GM12878 (cell line): ENCODE results near the gene NPBWR2. TPM values are rescaled to one million over a fixed set of nuclear protein-coding genes. Genes with fewer than 3 reads are reported as not detected.

Source experiments
- CBX3 ChIP-seq: fragments of 200-600 bp; sonication (generic); IDR thresholded peaks from 2 replicates; pipeline ENCODE4 v1.6.1; 2016; ENCODE audit warnings: low read depth, borderline replicate concordance
- CEBPB ChIP-seq, 2 experiments: fragments of 150-350 bp in 1 of 2; IDR thresholded peaks; 2 replicates each; pipeline ENCODE4 v1.6.1; 2012 to 2014; ENCODE audit warnings: low read depth in 2 of 2, low read length in 2 of 2, borderline replicate concordance in 1 of 2, inconsistent platforms in 1 of 2
- CREB1 ChIP-seq: IDR thresholded peaks from 2 replicates; pipeline ENCODE4 v1.6.1; 2012; ENCODE audit warnings: low read depth, mild to moderate bottlenecking, inconsistent platforms
- CTCF ChIP-seq, 3 experiments: IDR thresholded peaks in 2 of 3; conservative IDR thresholded peaks in 1 of 3; 2 replicates each; pipeline ENCODE4 v1.5.1; 2011; ENCODE audit warnings: low read depth in 3 of 3, low read length in 3 of 3, mild to moderate bottlenecking in 3 of 3, control low read depth in 2 of 3, moderate library complexity in 2 of 3, inconsistent platforms in 1 of 3, mixed read lengths in 1 of 3; ENCODE audit not compliant: control insufficient read depth in 2 of 3, insufficient read depth in 1 of 3; ENCODE audit errors: extremely low read depth in 1 of 3
- DPF2 ChIP-seq: fragments of 450-650 bp; IDR thresholded peaks from 2 replicates; pipeline ENCODE4 v1.6.1; 2017; ENCODE audit warnings: mild to moderate bottlenecking
- EZH2 ChIP-seq: IDR thresholded peaks from 2 replicates; pipeline ENCODE4 v1.6.1; 2012; ENCODE audit warnings: low read depth, mild to moderate bottlenecking, control low read depth, inconsistent platforms, low read length, borderline replicate concordance; ENCODE audit not compliant: control insufficient read depth
- HDAC2 ChIP-seq: fragments of 200-600 bp; sonication (generic); IDR thresholded peaks from 2 replicates; pipeline ENCODE4 v1.6.1; 2017
- HDAC6 ChIP-seq: fragments of 200-600 bp; sonication (generic); IDR thresholded peaks from one replicate; pipeline ENCODE4 v1.8.0; 2017; ENCODE audit warnings: antibody characterized with exemption; ENCODE audit not compliant: unreplicated experiment
- IKZF2 ChIP-seq, 2 experiments: fragments of 450-650 bp; IDR thresholded peaks; 2 replicates each; pipeline ENCODE4 v1.6.1; 2017; ENCODE audit warnings: mild to moderate bottlenecking in 2 of 2, moderate library complexity in 2 of 2
- IRF4 ChIP-seq: IDR thresholded peaks from 2 replicates; pipeline ENCODE4 v1.6.1; 2011; ENCODE audit warnings: low read depth, low read length
- KLF5 ChIP-seq: fragments of 450-650 bp; IDR thresholded peaks from 2 replicates; pipeline ENCODE4 v1.6.1; 2014; ENCODE audit warnings: mild to moderate bottlenecking; ENCODE audit not compliant: partially characterized antibody
- MTA2 ChIP-seq: fragments of 450-650 bp; IDR thresholded peaks from 2 replicates; pipeline ENCODE4 v1.6.1; 2016; ENCODE audit warnings: low read depth, mild to moderate bottlenecking, moderate library complexity
- MTA3 ChIP-seq: IDR thresholded peaks from 2 replicates; pipeline ENCODE4 v1.6.1; 2012; ENCODE audit warnings: low read length, inconsistent platforms, borderline replicate concordance
- NFIC ChIP-seq: IDR thresholded peaks from 2 replicates; pipeline ENCODE4 v1.6.1; 2012; ENCODE audit warnings: low read depth, mild to moderate bottlenecking, inconsistent platforms, low read length, moderate library complexity
- NFYA ChIP-seq: IDR thresholded peaks from 2 replicates; pipeline ENCODE4 v1.6.1; 2011; ENCODE audit warnings: low read depth, mild to moderate bottlenecking, low read length, improper control_type of control experiment, borderline replicate concordance
- RAD51 ChIP-seq: fragments of 450-650 bp; IDR thresholded peaks from 2 replicates; pipeline ENCODE4 v1.6.1; 2016; ENCODE audit warnings: moderate library complexity, mild to moderate bottlenecking, inconsistent platforms
- RFX5 ChIP-seq: IDR thresholded peaks from 2 replicates; pipeline ENCODE4 v1.6.1; 2011; ENCODE audit warnings: low read depth, low read length, improper control_type of control experiment
- SIN3A ChIP-seq: IDR thresholded peaks from 2 replicates; pipeline ENCODE4 v1.6.1; 2012; ENCODE audit warnings: low read depth, low read length, improper control_type of control experiment
- SMAD1 ChIP-seq: fragments of 450-650 bp; IDR thresholded peaks from 2 replicates; pipeline ENCODE4 v1.6.1; 2018; ENCODE audit warnings: mild to moderate bottlenecking, low read depth; ENCODE audit not compliant: partially characterized antibody
- SMAD5 ChIP-seq: IDR thresholded peaks from 2 replicates; pipeline ENCODE4 v1.6.1; 2016; ENCODE audit warnings: antibody characterized with exemption, low read depth
- TAF1 ChIP-seq: IDR thresholded peaks from 2 replicates; pipeline ENCODE4 v1.6.1; 2011; ENCODE audit warnings: mild to moderate bottlenecking, low read depth, low read length, borderline replicate concordance
- TBL1XR1 ChIP-seq: IDR thresholded peaks from 2 replicates; pipeline ENCODE4 v1.6.1; 2012; ENCODE audit warnings: low read depth, low read length, improper control_type of control experiment
- ZNF24 ChIP-seq: fragments of 450-650 bp; IDR thresholded peaks from 2 replicates; pipeline ENCODE4 v1.6.1; 2017; ENCODE audit warnings: antibody characterized with exemption, mild to moderate bottlenecking
- ZNF384 ChIP-seq: IDR thresholded peaks from 2 replicates; pipeline ENCODE4 v1.6.1; 2012; ENCODE audit warnings: low read depth, mild to moderate bottlenecking, low read length, improper control_type of control experiment, borderline replicate concordance
- polyA plus RNA-seq, 11 experiments: library from polyadenylated mRNA; depleted of rRNA in 4 of 11; unstranded in 6 of 11; stranded (reverse) in 5 of 11; fragments of >200 nt; fragmentation: Nextera tagmentation in 4 of 11; fragmentation: Illumina TruSeq in 1 of 11; extraction: Ambion mirVana in 4 of 11; extraction: Trizol in 1 of 11; gene quantifications; 1 replicate in 1 of 11; 2 replicates in 10 of 11; pipeline versions ENCODE4 v1.2.1 to v1.2.3, GENCODE V29; 2011 to 2016; ENCODE audit warnings: inconsistent platforms in 2 of 11, missing spikeins in 2 of 11, low read depth in 1 of 11
- total RNA-seq, 4 experiments: library from RNA; depleted of rRNA in 3 of 4; stranded (reverse); fragments of >200 nt in 3 of 4; fragmentation: Illumina TruSeq in 1 of 4; extraction: Trizol in 1 of 4; gene quantifications; 2 replicates each; pipeline versions ENCODE4 v1.2.1 to v1.2.3, GENCODE V29; 2013 to 2021
- TF ChIP-seq, protein P1 (sequence below): IDR thresholded peaks from 2 replicates; pipeline ENCODE4 v1.6.1; 2012; ENCODE audit warnings: mild to moderate bottlenecking, low read depth, low read length
- TF ChIP-seq, protein P2 (sequence below): fragments of 450-650 bp; IDR thresholded peaks from 2 replicates; pipeline ENCODE4 v1.6.1; 2016; ENCODE audit warnings: mild to moderate bottlenecking
- TF ChIP-seq, protein P3 (sequence below): IDR thresholded peaks from 2 replicates; pipeline ENCODE4 v1.6.1; 2012; ENCODE audit warnings: low read depth, low read length, improper control_type of control experiment

Gene NPBWR2
- total and polyA plus RNA-seq, 10 of the 15 experiments (the other 5 are each of a cell fraction or from before 2014, with no cell fraction given): not detected

DNA sequence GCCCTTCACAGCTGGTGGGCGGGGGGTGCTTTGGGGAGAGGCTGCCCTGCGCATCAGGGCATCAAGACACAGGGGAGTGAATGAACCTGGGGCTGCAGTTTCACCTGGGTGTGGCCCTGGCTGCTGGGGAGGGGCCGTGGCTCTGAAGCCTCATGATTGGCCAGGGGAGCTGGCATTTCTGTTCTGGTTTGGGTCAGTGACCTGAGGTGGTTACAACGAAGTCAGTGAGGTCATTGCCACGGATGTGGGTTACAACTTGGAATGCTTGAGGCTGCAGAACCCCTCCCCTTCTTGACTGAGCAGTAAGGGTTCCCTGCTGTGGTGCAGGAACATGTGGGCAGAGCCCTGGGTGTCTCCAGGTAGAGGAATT, 41.4 kb downstream of the NPBWR2 start (continued):
- TF ChIP-seq, protein P1, sequence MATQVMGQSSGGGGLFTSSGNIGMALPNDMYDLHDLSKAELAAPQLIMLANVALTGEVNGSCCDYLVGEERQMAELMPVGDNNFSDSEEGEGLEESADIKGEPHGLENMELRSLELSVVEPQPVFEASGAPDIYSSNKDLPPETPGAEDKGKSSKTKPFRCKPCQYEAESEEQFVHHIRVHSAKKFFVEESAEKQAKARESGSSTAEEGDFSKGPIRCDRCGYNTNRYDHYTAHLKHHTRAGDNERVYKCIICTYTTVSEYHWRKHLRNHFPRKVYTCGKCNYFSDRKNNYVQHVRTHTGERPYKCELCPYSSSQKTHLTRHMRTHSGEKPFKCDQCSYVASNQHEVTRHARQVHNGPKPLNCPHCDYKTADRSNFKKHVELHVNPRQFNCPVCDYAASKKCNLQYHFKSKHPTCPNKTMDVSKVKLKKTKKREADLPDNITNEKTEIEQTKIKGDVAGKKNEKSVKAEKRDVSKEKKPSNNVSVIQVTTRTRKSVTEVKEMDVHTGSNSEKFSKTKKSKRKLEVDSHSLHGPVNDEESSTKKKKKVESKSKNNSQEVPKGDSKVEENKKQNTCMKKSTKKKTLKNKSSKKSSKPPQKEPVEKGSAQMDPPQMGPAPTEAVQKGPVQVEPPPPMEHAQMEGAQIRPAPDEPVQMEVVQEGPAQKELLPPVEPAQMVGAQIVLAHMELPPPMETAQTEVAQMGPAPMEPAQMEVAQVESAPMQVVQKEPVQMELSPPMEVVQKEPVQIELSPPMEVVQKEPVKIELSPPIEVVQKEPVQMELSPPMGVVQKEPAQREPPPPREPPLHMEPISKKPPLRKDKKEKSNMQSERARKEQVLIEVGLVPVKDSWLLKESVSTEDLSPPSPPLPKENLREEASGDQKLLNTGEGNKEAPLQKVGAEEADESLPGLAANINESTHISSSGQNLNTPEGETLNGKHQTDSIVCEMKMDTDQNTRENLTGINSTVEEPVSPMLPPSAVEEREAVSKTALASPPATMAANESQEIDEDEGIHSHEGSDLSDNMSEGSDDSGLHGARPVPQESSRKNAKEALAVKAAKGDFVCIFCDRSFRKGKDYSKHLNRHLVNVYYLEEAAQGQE: no peak
- TF ChIP-seq, protein P2, sequence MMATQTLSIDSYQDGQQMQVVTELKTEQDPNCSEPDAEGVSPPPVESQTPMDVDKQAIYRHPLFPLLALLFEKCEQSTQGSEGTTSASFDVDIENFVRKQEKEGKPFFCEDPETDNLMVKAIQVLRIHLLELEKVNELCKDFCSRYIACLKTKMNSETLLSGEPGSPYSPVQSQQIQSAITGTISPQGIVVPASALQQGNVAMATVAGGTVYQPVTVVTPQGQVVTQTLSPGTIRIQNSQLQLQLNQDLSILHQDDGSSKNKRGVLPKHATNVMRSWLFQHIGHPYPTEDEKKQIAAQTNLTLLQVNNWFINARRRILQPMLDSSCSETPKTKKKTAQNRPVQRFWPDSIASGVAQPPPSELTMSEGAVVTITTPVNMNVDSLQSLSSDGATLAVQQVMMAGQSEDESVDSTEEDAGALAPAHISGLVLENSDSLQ: peak; percentile 85
- TF ChIP-seq CTCF (IDR thresholded peaks at IDR 0.05 in 2 of 3, conservative IDR thresholded peaks at IDR 0.05 in 1 of 3; ENCODE audit: control insufficient read depth in 2 of 3, extremely low read depth in 1 of 3, insufficient read depth in 1 of 3, low read depth in 3 of 3, low read length in 3 of 3) (no peak), CEBPB (IDR thresholded peaks at IDR 0.05; ENCODE audit: borderline replicate concordance in 1 of 2, low read depth in 2 of 2, low read length in 2 of 2) (no peak), HDAC6 (no peak), KLF5 (no peak), HDAC2 (no peak), NFIC (no peak), EZH2 (no peak), MTA2 (no peak), NFYA (no peak), RAD51 (no peak), CBX3 (no peak), CREB1 (peak; percentile 78), SMAD1 (no peak), IKZF2 (IDR thresholded peaks at IDR 0.05) (peak; percentile 44 to 62; a peak in 2 of 4 replicates), SMAD5 (no peak), MTA3 (no peak), TAF1 (no peak), ZNF24 (no peak), RFX5 (no peak), TBL1XR1 (no peak), DPF2 (no peak), ZNF384 (no peak), IRF4 (no peak), SIN3A (no peak)
- TF ChIP-seq, protein P3, sequence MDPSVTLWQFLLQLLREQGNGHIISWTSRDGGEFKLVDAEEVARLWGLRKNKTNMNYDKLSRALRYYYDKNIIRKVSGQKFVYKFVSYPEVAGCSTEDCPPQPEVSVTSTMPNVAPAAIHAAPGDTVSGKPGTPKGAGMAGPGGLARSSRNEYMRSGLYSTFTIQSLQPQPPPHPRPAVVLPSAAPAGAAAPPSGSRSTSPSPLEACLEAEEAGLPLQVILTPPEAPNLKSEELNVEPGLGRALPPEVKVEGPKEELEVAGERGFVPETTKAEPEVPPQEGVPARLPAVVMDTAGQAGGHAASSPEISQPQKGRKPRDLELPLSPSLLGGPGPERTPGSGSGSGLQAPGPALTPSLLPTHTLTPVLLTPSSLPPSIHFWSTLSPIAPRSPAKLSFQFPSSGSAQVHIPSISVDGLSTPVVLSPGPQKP: no peak
